Activated CD4-positive, alpha-beta T cell treated with anti-CD3 and anti-CD28 coated beads for 1 hour (primary cell): Measurements from ENCODE around the gene FOXE1.

ENCODE experiments used
- DNase-seq: peaks from one replicate; pipeline ENCODE4 v3.0.0-alpha.2; 2020

The FOXE1 gene

GRCh38 chr9:97866848-97867247 is 13.8 kb downstream of the FOXE1 start:
- no peak for DNase-seq

DNA sequence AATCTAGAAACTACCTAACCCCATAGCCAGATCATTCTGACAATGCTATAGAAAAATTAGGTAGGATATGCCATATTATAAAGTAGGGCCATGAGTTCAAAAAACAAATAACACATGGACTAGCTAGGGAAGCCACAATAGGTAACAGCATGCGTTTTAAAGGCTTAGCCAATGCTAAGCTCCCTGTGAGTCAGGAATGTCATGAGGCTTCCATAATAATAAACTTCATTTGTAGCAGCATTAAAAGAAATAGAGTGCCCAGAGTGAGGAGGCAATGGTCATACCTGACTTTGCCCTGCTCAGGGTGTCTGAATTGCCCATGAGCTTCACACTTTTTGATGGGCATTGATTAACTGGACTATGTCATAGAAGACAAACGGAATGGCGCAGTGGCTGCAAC is 15.8 kb downstream of the FOXE1 start:
- DNase-seq = no peak

- DNase-seq = no peak
Observed at GRCh38 chr9:97873425-97873824, 20.4 kb downstream of the FOXE1 start.

DNA sequence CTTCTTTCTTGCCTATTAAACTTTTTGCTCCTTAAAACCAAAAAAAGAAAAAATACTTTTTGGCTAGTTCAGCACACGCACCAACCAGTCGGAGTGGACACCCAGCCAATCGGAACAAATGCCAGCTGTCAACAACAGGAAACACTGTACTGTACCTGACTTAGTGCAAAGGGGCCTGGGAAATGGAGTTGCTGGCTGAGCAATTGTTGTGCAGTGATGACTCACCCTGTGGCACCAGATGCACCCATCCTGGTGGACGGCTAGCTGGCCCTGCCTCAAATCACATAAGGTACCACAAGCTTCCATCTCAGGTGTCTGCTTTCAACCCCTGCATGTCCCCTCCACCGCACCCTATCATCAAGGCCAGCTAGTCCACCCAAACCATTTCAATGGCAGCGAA is 20.9 kb downstream of the FOXE1 start:
- DNase-seq = no peak

GRCh38 chr9:97874624-97875023 is 21.6 kb downstream of the FOXE1 start:
- no peak for DNase-seq

GRCh38 chr9:97875111-97875510 is 22.1 kb downstream of the FOXE1 start:
- no peak for DNase-seq

- no peak for DNase-seq
Observed at GRCh38 chr9:97876061-97876460, 23.0 kb downstream of the FOXE1 start.

- DNase-seq = no peak
Observed at GRCh38 chr9:97880336-97880735, 27.3 kb downstream of the FOXE1 start.

GRCh38 chr9:97889941-97890887 is 37.2 kb downstream of the FOXE1 start:
- DNase-seq = peak; percentile 46

- DNase-seq = no peak
Observed at GRCh38 chr9:97891736-97892135, 38.7 kb downstream of the FOXE1 start.

DNA sequence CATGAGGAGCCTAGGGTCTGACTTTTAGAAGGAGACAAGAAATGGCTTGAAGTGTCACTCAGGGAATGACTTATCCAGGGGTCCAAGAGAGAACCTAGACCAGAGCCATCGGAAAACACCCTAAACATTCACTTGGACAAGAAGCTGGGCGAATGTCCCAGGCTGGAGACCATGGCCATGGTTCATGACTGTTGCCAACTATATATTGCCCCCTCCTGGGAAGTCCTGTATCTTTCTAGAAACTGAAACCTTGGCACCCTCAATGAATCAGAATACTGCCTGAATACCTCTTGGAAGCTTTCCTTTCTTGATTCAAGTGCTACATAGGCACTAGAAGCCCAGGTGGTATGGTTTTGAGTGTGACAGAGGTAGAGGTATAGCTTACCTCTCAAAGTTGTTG is 39.4 kb downstream of the FOXE1 start:
- no peak for DNase-seq

- no peak for DNase-seq
Observed at GRCh38 chr9:97895211-97895610, 42.2 kb downstream of the FOXE1 start.

GRCh38 chr9:97895695-97896332 is 42.8 kb downstream of the FOXE1 start:
- no peak for DNase-seq

DNA sequence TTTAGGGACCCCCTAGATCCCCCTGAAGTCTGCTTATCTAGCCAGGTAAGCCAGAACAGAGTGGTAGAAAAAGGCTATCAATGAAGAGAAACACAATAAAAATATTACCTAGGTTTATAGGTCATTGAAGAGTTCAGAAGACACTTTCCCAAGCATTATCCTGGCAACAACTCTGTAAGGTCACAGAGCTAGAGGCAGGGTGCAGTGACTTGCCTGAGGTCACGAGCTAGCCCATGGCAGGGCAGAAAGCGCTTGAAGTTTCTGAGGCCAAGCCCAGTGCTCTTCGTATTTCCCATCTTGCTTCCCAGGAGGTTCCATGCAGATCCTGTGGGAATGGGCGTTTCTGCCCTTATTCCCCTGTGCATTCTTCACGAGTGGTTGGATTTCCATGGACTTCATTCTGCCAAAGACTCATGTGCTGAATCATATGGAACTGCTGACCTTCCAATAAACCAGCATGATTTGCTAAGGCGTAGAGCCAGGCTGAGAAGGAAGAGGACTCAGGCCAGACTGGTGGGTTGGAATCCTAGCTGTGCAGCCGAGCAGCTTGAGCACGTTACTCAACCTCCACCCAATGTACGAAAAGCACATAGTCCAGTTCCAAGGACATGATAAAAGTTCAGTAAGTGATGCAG is 47.2 kb downstream of the FOXE1 start:
- DNase-seq = no peak

DNA sequence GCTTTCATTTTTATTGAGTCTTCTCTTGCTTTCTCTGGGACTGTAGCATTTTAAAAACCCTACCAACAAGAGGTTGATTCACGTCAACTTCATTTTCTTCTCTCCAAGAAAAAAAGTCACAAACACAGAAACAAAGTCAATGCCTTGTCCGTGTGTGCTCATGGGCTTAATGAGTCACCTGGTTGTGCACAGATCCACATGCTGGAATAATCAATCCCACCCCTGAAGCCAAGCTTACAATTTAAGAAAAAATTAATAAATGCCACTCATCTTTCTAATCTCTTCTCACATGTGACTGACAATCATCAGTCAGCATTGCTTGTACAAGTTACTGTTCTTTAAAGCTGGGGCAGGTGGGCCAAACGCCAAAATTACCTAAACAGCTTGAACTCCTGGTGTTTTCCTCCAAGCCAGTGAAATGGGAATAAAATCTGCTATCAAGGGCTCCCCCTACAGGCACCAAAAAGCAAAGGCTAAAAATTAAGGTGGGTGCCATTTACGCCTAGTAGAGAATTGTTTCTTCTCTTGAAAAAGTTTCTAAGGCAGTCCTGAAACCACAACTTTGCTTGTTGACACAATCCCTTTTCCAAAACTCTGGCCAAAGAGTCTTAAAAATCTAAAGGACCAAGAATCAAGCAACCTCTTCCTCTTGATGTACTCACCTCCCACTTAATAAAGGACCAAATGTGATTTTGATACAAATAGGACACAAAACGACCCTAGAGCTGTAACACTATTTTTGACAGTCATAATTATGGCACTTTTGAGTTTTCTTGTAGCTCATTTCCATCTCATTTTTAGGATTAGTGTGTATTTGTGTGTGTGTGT is 47.9 kb downstream of the FOXE1 start:
- no peak for DNase-seq

DNA sequence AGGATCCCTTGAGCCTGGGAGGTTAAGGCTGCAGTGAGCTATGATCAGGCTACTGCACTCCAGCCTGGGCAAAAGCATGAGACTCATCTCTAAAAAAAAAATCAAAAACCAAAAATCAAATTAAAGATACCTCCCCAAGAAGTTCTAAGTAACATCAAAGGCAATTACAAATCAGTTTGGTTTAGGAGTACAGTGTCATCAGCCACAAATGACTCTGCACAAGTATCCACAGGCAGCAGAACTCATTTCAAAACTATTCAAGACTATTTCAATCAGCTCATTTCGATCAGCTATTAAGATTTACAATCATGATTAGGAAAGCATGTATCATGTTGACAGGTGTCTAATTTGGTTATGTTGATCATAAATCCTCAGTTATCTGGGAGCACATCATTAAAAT is 50.2 kb downstream of the FOXE1 start:
- no peak for DNase-seq

- DNase-seq = peak; percentile 32
Observed at GRCh38 chr9:97904725-97905124, 51.7 kb downstream of the FOXE1 start.

- DNase-seq = no peak
Observed at GRCh38 chr9:97905228-97905627, 52.2 kb downstream of the FOXE1 start.
